Left renal pelvis (tissue), 4 donors: ENCODE measurements around the gene MOB2. TPM values are rescaled to one million over a fixed set of nuclear protein-coding genes. Genes with fewer than 3 reads are reported as not detected.
"Not testable (repeated sequence)": the region's sequence is repeated elsewhere in the genome, so short reads cannot be mapped to it uniquely, and the experiment has no call there.

Experiments used
- DNase-seq, 4 donors: peaks; one replicate each; pipeline ENCODE4 v3.0.0-alpha.2; 2013; ENCODE audit warnings: low read depth in 4 of 4, low spot score in 3 of 4
- polyA plus RNA-seq, 4 donors: library from polyadenylated mRNA; unstranded; fragments of 120-200 nt; gene quantifications; one replicate each; pipeline ENCODE4 v1.2.1, GENCODE V29; 2013; ENCODE audit not compliant: insufficient read length in 4 of 4

The MOB2 gene
- polyA plus RNA-seq, 4 donors, result 25.1 to 34.2 (median 29.0) TPM

DNA sequence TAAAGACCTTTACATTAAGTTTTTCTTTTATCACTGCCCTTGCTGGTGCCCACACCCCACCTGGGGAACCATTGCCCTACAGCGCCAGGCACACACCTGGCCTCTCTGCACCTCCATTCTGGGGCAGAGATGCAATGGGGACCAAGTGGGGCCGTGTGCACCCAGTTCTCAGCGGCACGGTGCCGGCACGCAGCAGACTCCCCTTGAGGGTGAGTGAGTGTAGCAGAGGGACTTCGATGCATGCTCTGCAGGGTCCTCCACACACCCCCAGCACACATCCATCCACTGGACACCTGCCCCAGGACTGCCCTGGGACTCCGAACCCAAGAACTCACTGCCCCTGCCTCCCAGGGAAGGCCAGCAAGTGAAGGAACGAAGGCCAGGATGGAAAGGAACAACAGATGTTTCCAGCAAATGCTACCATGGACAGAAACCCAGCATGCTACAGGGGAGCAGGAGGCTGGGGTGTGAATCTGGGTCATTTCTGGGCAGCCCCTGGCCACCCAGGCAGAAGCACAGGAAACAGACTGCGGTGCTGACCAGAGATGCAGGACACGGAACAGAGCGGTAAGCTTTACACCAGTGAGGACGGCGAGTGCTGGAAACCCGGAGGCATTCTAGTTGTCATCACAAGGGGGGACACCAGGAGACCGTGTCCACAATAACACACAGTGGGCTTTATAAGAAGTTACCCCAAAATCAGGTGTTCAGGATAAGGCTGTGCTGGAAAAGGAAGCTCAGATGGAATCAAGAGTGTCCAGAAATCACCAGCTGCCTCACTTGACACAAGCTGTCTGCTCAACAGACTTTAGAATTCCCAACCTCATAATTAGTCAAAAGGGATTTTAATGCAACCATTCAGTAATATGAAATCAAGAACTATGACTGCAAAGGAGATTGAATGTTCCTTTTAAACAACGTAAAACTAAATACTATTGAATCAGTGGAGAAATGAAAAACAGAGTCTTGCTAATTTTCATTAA lies 32.7 kb upstream of the MOB2 start:
- DNase-seq, result no peak

- DNase-seq, result no peak
Measured at GRCh38 chr11:1518301-1518700, 31.7 kb upstream of the MOB2 start.

DNA sequence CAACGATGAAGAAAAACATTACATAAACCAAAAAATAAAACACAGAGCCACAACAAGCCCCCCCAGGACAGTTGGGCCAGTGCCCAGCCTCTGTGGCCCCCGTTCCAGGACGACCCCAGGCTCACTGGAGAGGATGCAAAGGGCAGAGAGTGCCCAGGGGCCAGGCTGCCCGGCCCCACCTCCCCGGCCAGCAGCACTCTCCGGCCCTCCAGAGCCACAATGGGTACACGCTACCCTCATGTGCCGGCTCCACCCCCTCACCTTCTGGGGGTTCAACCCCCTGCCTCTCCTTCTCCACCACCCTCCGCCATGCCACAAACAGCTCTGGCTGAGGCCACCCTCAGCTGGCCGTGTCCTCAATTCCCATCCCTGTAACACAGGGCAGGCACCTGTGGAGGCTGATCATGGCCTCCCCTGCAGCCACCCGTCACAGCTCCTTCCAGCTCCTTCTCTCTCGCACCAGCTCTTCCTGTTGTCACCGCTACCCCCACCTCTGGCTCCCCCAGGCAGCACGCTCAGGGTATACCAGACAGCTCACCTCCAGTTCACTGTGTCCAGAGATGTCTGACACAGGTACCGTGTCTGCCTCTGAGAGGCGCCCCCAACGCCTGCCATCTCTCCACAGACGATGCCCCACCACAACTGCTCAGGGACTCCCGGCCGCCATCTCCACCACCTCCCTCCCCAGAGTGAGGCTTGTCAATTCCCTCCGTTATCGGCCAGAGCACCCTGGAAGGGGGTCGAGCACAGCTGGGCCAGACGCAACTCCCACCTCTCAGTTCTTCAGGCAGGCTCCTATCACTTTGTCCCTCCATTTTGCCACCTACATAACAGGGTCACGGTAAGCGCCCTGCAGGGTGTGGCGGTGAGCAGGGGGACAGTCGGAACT lies 30.8 kb upstream of the MOB2 start:
- no peak for DNase-seq

DNA sequence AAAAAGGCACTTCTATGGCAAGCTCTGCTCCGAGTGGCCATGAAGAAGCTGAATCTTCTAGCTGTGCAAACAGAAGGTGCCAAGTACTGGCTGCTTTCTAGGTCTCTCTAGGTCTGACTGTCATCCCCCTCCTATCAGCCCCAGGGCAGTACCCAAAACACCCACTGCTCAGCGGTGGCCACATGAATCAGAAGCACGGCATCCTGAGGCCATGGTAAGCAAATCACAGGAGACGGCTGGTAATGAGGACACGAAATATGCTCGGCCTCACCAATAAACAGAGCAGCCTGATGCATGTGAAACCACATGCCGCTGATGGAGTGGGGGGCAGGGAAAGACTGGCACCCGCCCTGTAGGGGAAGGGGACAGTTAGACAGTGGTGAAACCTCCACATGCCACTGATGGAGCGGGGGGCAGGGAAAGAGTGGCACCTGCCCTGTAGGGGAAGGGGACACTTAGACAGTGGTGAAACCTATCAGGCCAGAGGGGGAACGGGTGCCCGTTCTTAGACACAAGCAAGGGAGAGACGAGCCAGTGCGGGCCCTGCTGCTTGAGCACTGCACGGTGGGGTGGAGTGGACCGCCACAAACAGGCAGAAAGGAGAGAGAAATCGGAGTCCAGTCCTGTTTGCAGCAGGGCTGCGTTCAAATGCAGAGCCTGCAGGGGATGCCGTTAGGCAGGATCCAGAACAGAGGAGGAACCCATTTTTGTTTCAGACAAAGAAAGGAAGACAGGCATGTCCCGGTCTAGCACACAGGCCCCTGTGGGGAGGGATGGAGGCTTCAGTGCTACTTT lies 29.9 kb upstream of the MOB2 start:
- DNase-seq, result no peak

GRCh38 chr11:1515082-1516060 lies 28.8 kb upstream of the MOB2 start:
- peak; percentile 23 to 59 (median 35) for DNase-seq

DNA sequence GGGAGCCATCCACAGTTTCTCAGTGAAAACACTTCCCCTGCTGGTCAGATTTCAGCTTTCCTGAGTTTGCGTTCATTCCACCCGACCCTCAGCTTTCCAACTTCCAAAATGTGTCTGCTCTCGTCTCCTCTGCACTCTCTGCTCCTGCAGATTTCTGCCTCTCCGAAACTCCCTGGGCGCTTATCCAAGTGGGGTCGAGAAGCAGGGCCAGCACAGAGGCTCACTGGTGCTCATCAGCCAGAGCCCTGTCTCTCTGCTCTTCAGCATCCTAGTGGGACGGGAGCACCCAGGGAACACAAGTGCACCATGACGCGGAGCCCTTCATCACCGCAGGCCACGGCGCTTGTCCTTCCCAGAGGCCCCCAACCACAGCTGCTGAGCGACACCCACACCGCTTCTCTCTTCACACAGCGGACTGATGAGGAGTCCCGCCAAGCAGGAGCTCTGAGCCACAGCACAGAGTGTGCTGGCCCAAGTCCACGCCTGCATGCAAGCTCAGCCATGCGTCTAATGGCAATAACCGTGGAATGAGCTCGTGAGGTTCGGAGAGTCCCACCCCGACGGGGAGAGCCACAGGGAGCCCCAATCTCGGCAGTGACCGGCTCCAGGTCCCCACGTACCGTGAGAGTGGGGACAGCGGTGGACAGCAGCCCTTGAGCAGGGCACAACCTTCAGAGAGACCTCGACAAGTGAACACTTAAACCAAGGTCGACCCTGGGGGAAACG lies 27.9 kb upstream of the MOB2 start:
- DNase-seq, result no peak

DNA sequence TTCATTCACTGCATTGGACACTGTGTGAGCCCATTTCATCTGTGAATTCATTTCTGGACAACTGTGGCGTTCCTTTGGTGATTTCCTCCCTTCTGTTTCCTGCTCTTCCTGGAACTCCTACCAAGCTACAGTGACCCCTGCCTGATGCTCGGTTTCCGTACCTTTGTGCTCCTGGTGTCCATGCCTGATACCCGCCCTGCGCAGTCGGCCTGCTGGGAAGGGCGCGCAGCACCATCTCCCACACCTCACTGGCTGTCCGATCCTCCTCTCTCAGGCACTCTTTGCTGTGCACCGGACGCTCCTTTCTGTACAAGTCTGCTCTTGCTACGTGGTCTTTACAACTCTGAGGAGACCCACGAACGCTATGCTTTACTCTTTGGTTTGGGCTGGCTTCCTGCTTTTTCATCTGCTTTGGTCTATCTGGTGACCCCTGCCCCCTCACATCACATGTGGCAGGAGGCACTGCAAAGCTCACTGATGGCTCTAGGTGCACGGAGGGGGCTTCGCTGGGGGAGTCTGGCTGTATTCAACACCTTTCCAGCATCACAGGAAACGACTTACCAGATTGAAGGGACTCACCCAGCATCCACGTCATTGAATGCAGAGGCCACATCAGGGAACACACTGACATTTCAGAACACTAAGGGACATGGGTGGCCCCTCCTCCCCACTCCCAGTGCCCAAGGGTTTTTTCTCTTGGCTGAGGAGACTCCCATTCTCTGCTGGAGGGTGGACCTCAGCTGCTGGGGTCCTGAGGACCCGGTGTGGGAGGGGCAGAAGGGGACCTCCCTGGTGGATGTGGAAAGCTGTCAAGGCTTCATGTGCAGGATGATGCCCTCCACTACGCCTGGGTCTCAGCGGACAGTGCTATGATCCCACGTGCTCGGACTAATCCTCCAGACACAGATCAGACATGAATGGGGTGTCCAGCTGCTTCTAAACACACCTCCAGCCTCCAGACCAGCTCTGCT lies 27.0 kb upstream of the MOB2 start:
- no peak for DNase-seq

GRCh38 chr11:1512531-1513258 lies 26.1 kb upstream of the MOB2 start:
- not testable (repeated sequence) for DNase-seq

DNA sequence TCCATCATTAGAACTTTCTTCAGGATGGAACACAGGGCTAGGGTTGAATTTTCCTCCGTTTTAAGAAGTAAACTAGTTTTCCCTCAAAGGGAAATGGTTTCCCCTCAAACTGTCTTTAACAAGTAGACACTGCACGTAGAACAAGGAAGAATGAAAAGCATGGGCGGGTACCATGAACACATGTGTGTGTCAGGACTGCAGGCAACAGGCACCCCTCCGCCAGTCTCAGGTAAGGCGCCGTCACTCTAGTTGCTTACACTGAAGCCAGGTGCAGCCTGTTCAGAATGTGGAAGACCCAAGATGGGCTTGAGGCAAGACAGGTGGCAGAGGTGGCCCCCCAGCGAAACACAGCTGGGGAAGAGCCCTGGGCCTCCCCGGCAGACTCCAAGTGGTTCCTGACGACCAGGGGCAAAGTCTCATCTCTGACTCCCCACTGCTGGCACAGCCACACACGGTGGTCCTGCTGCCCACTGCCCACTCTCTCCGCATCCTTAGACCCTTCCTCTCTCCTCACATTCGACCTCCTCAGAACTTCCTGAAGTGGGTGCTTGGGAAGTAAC lies 25.4 kb upstream of the MOB2 start:
- no peak for DNase-seq

GRCh38 chr11:1510928-1511327 lies 24.3 kb upstream of the MOB2 start:
- DNase-seq, result no peak

GRCh38 chr11:1510351-1510750 lies 23.8 kb upstream of the MOB2 start:
- not testable (repeated sequence) for DNase-seq

GRCh38 chr11:1509626-1510255 lies 23.2 kb upstream of the MOB2 start:
- DNase-seq, result no peak

DNA sequence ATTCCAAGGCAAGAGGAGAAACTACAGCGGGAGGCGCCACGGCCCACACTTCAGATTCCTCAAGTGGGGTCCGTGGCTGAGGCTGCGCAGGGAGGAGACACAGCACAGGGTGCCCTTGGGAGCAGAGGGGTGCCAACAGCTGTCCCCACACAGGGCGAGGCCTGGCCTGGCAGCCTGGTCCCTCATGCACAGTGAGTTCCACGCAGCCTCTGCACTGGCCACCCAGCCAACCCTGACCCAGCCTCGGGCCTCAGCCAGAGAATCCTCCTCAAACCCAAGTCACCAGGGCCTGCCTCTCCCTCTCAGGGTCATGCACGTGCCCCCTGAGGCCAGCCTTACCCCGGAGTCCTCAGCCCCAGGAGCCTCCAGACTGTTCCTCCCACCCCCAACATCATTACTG lies 22.4 kb upstream of the MOB2 start:
- DNase-seq, result no peak

DNA sequence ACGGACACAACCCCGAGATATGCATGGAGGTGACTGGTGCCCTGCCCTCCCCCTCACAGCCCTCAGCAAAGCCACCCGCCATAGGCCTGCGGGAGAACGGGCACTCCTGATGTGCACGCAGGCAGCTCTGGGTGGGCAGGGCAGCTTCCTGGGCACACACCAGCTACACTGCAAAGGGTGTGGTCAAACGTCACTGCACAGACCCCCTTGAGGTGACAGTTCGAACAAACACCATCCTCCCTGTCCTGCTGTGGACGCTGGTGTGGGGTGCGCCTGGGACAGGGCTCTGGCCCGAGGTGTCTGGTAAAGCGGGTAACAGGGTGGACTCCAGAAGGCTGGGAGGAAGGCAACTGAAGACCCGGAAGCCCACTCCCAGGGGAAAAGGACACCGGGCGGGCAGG lies 21.9 kb upstream of the MOB2 start:
- DNase-seq, result no peak

DNA sequence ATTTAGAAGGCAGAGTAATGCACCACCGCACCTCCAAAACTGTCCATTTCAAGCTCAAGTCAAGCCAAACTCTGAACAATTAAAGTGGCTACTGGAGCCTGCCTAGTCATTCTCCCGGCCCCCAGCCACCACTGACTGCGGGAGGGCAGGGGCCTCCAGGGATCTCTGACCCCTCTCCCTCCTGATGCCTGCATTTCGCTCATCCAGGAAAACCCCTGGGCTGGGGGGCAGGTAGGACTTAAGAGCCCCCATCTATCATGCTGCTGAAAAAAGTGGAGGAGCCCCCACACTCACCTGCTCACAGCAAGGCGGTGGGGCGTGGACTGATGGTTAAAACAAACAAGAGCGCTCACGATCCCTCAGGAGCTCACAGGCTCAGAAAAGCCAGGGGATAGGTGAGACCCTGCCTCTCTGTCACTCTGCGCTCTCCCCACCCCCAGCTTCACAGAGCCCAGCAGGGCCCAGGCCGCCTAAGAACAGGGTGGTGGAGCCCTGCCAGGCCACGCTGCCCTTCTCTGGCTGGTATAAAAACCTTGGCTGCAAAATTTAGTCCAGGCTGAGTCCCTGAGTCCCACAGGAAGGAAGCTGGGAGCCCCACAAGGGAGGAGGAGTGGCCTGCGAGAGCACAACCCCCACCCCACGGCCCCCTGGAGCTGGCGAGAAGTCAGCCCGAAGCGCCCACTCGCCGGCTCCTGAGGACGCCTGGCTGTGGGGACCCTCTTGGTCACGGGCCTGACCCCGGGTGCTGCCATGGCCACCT lies 21.0 kb upstream of the MOB2 start:
- DNase-seq, result no peak
